K562 (cell line): ENCODE results near the gene CMSS1. TPM values are rescaled to one million over a fixed set of nuclear protein-coding genes. Genes with fewer than 3 reads are reported as not detected.

Experiments
- ATF3 ChIP-seq, 2 experiments: fragments of 450-650 bp in 1 of 2; sonication (generic) in 1 of 2; formaldehyde crosslinking in 1 of 2; IDR thresholded peaks in 1 of 2; conservative IDR thresholded peaks in 1 of 2; 2 replicates each; pipeline versions ENCODE4 v1.6.1 to v1.8.1; 2016 to 2023; ENCODE audit warnings: mild to moderate bottlenecking in 2 of 2, moderate library complexity in 2 of 2, inconsistent platforms in 1 of 2, missing genetic modification reagents in 1 of 2
- FOSL1 ChIP-seq: fragments of 200-800 bp; sonication (Bioruptor generic); conservative IDR thresholded peaks from 2 replicates; pipeline ENCODE4 v1.6.1; 2016; ENCODE audit warnings: missing genetic modification characterization, missing compliant biosample characterization
- FOXJ2 ChIP-seq: fragments of 200-800 bp; sonication (Bioruptor generic); IDR thresholded peaks from 2 replicates; pipeline ENCODE4 v1.6.1; 2016; ENCODE audit warnings: missing genetic modification characterization, missing compliant biosample characterization
- JUND ChIP-seq, 2 experiments: IDR thresholded peaks; 2 replicates in 1 of 2; 3 replicates in 1 of 2; pipeline ENCODE4 v1.6.1; 2011; ENCODE audit warnings: borderline replicate concordance in 2 of 2, low read depth in 2 of 2, low read length in 2 of 2, improper control_type of control experiment in 1 of 2, missing biosample characterization in 1 of 2, missing genetic modification characterization in 1 of 2, missing genetic modification reagents in 1 of 2
- MEIS2 ChIP-seq: fragments of 450-650 bp; IDR thresholded peaks from 2 replicates; pipeline ENCODE4 v1.6.1; 2014; ENCODE audit warnings: mild to moderate bottlenecking; ENCODE audit not compliant: partially characterized antibody
- PKNOX1 ChIP-seq: fragments of 450-650 bp; IDR thresholded peaks from 2 replicates; pipeline ENCODE4 v1.6.1; 2016
- ZNF318 ChIP-seq, 2 experiments: fragments of 450-650 bp; IDR thresholded peaks; 2 replicates each; pipeline ENCODE4 v1.6.1; 2016; ENCODE audit warnings: mild to moderate bottlenecking in 2 of 2, borderline replicate concordance in 1 of 2, low read depth in 1 of 2, moderate library complexity in 1 of 2
- polyA plus RNA-seq, 8 experiments: library from polyadenylated mRNA; depleted of rRNA in 4 of 8; stranded (reverse) in 5 of 8; unstranded in 3 of 8; fragments of >200 nt; fragmentation: Nextera tagmentation in 2 of 8; fragmentation: Illumina TruSeq in 1 of 8; extraction: Ambion mirVana in 2 of 8; extraction: Trizol in 1 of 8; gene quantifications; 2 replicates each; pipeline versions ENCODE4 v1.2.1 to v1.2.3, GENCODE V29; 2011 to 2014; ENCODE audit warnings: inconsistent platforms in 1 of 8, missing spikeins in 1 of 8
- total RNA-seq, 7 experiments: library from RNA; depleted of rRNA in 6 of 7; stranded (reverse); fragments of >200 nt in 6 of 7; fragmentation: Illumina TruSeq in 2 of 7; extraction: Trizol in 2 of 7; gene quantifications; 2 replicates each; pipeline versions ENCODE4 v1.2.1 to v1.2.3, GENCODE V29; 2011 to 2021; ENCODE audit warnings: low replicate concordance in 1 of 7
- TF ChIP-seq, protein P1 (sequence below), 2 experiments: IDR thresholded peaks in 1 of 2; conservative IDR thresholded peaks in 1 of 2; 2 replicates each; pipeline ENCODE4 v1.6.1; 2016; ENCODE audit warnings: low read depth in 2 of 2, mild to moderate bottlenecking in 1 of 2, missing compliant biosample characterization in 1 of 2, missing genetic modification characterization in 1 of 2, moderate library complexity in 1 of 2

CMSS1 gene
- total and polyA plus RNA-seq, 9 of the 15 experiments (the other 6 are each of a cell fraction or from before 2014, with no cell fraction given) = 46.9 to 109 (median 72.3) TPM

DNA sequence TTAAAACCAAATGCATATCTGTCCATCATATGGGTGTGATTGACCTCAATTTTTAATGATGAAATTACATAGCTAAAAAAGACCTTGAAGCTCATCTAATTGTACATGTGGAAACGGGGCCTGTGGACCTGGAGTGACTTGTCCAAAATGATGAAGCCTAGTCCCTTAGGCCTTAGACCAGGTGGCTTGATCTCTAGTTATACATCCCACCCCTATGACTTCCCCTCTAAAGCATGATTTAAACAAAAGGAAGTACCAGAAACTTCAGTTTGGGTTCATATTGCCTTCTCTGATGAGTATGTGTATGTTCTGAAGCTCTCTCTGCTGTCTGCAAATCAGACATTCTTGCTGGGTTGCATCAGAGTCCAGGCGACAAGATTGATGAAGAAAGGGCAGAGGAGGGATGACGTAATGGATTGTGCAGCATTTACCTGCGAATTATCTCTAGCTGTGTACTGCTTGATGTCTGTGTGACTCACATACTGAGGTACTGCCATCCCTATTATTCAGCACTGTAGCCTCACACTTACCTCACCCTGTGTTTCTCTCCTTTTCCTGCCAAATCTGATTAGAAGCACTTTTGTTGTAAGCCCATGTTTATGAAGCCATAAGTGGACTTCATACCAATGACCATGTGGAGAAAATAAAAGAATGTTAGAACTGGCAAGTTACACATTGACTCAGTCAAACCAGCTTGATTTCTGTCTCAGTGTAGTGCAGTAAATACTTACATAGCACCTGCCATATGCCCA lies 185.1 kb downstream of the CMSS1 start (continued):
- TF ChIP-seq ZNF318 (IDR thresholded peaks at IDR 0.05; ENCODE audit: borderline replicate concordance in 1 of 2, low read depth in 1 of 2) (peak in 1 of 2 experiments; percentile 80; a peak in 2 of 4 replicates), FOSL1 (tag) (peak; percentile 57), MEIS2 (peak; percentile 98), ATF3 (IDR thresholded peaks at IDR 0.05) (peak; percentile 97), ATF3 (CRISPR knock-in tag; conservative IDR thresholded peaks at IDR 0.05) (no peak), PKNOX1 (peak; percentile 86), FOXJ2 (tag) (no peak), JUND (IDR thresholded peaks at IDR 0.05; ENCODE audit: borderline replicate concordance, low read depth, low read length) (peak; percentile 93), JUND (tag; IDR thresholded peaks at IDR 0.05; ENCODE audit: borderline replicate concordance, low read depth, low read length) (peak; percentile 92)
- TF ChIP-seq, protein P1, sequence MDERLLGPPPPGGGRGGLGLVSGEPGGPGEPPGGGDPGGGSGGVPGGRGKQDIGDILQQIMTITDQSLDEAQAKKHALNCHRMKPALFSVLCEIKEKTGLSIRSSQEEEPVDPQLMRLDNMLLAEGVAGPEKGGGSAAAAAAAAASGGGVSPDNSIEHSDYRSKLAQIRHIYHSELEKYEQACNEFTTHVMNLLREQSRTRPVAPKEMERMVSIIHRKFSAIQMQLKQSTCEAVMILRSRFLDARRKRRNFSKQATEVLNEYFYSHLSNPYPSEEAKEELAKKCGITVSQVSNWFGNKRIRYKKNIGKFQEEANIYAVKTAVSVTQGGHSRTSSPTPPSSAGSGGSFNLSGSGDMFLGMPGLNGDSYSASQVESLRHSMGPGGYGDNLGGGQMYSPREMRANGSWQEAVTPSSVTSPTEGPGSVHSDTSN (CRISPR knock-in tag; IDR thresholded peaks at IDR 0.05; ENCODE audit: low read depth) = peak; percentile 46
- TF ChIP-seq, protein P1 (tag; conservative IDR thresholded peaks at IDR 0.05; ENCODE audit: low read depth) = peak; percentile 92
